H9 (cell line): ENCODE results near the gene SNRNP35. TPM values are rescaled to one million over a fixed set of nuclear protein-coding genes. Genes with fewer than 3 reads are reported as not detected.
"Not testable (repeated sequence)": the region's sequence is repeated elsewhere in the genome, so short reads cannot be mapped to it uniquely, and the experiment has no call there.

ENCODE experiments used
- DNase-seq: peaks from one replicate; pipeline ENCODE4 v3.0.0-alpha.2; 2017
- H2AFZ ChIP-seq: one replicate; pipeline ENCODE4 v1.6.1; 2013; ENCODE audit warnings: mild to moderate bottlenecking, low read length, control low read depth, moderate library complexity
- H2AK5ac ChIP-seq: 2 replicates; pipeline ENCODE4 v1.6.1; 2013; ENCODE audit warnings: low read length, control low read depth, mixed read lengths; ENCODE audit not compliant: insufficient read length
- H2BK120ac ChIP-seq: one replicate; pipeline ENCODE4 v1.6.1; 2013; ENCODE audit warnings: low read depth, mild to moderate bottlenecking, low read length, control low read depth, inconsistent platforms; ENCODE audit not compliant: poor library complexity, severe bottlenecking
- H2BK12ac ChIP-seq: 2 replicates; pipeline ENCODE4 v1.6.1; 2013; ENCODE audit warnings: low read length, control low read depth, mixed read lengths, low read depth; ENCODE audit not compliant: insufficient read length
- H2BK15ac ChIP-seq: 2 replicates; pipeline ENCODE4 v1.6.1; 2013; ENCODE audit warnings: low read depth, low read length, control low read depth
- H2BK20ac ChIP-seq: one replicate; pipeline ENCODE4 v1.6.1; 2013; ENCODE audit warnings: low read depth, mild to moderate bottlenecking, low read length, control low read depth, inconsistent platforms; ENCODE audit not compliant: poor library complexity, severe bottlenecking
- H2BK5ac ChIP-seq: 2 replicates; pipeline ENCODE4 v1.6.1; 2013; ENCODE audit warnings: low read length, control low read depth, mixed read lengths; ENCODE audit not compliant: insufficient read length
- H3K14ac ChIP-seq: 2 replicates; pipeline ENCODE4 v1.6.1; 2013; ENCODE audit warnings: low read length, control low read depth; ENCODE audit not compliant: insufficient read depth
- H3K18ac ChIP-seq: 2 replicates; pipeline ENCODE4 v1.6.1; 2013; ENCODE audit warnings: low read depth, mild to moderate bottlenecking, mixed read lengths, low read length, control low read depth; ENCODE audit not compliant: insufficient read length
- H3K23ac ChIP-seq: 2 replicates; pipeline ENCODE4 v1.6.1; 2013; ENCODE audit warnings: low read length, control low read depth, mixed read lengths, low read depth; ENCODE audit not compliant: insufficient read length
- H3K23me2 ChIP-seq: 2 replicates; pipeline ENCODE4 v1.6.1; 2013; ENCODE audit warnings: low read depth, mild to moderate bottlenecking, mixed read lengths, low read length, control low read depth; ENCODE audit not compliant: insufficient read length, poor library complexity, severe bottlenecking
- H3K27ac ChIP-seq: 2 replicates; pipeline ENCODE4 v1.5.1; 2013; ENCODE audit warnings: low read length, control low read depth, mixed read lengths, low read depth; ENCODE audit not compliant: insufficient read length
- H3K27me3 ChIP-seq: 2 replicates; pipeline ENCODE4 v1.6.1; 2013; ENCODE audit warnings: low read length, control low read depth, inconsistent platforms; ENCODE audit not compliant: insufficient read depth
- H3K4ac ChIP-seq: 2 replicates; pipeline ENCODE4 v1.6.1; 2013; ENCODE audit warnings: low read depth, mild to moderate bottlenecking, control low read depth, inconsistent platforms, low read length, moderate library complexity
- H3K4me1 ChIP-seq: 2 replicates; pipeline ENCODE4 v1.6.1; 2013; ENCODE audit warnings: low read length, control low read depth, inconsistent platforms; ENCODE audit not compliant: insufficient read depth
- H3K4me2 ChIP-seq: 2 replicates; pipeline ENCODE4 v1.6.1; 2013; ENCODE audit warnings: low read length, control low read depth, mixed read lengths; ENCODE audit not compliant: insufficient read length, insufficient read depth
- H3K56ac ChIP-seq: 2 replicates; pipeline ENCODE4 v1.6.1; 2013; ENCODE audit warnings: low read depth, mild to moderate bottlenecking, mixed read lengths, low read length, control low read depth; ENCODE audit not compliant: insufficient read length
- H3K79me1 ChIP-seq: 2 replicates; pipeline ENCODE4 v1.6.1; 2013; ENCODE audit warnings: low read depth, mild to moderate bottlenecking, moderate library complexity, low read length, control low read depth, inconsistent platforms; ENCODE audit not compliant: insufficient read depth, poor library complexity, severe bottlenecking
- H3K79me2 ChIP-seq: 2 replicates; pipeline ENCODE4 v1.6.1; 2013; ENCODE audit warnings: low read length, control low read depth, inconsistent platforms; ENCODE audit not compliant: insufficient read depth
- H3K9ac ChIP-seq: 2 replicates; pipeline ENCODE4 v1.6.1; 2013; ENCODE audit warnings: low read length, control low read depth, mixed read lengths; ENCODE audit not compliant: insufficient read length; ENCODE audit errors: extremely low read depth
- H3K9me3 ChIP-seq: one replicate; pipeline ENCODE4 v1.6.1; 2013; ENCODE audit warnings: low read depth, low read length, inconsistent platforms; ENCODE audit not compliant: control insufficient read depth
- H3T11ph ChIP-seq: one replicate; pipeline ENCODE4 v1.6.1; 2013; ENCODE audit warnings: mild to moderate bottlenecking, low read length, control low read depth, inconsistent platforms
- H4K20me1 ChIP-seq: one replicate; pipeline ENCODE4 v1.6.1; 2013; ENCODE audit not compliant: control insufficient read depth, insufficient read length, insufficient read depth
- H4K5ac ChIP-seq: 2 replicates; pipeline ENCODE4 v1.6.1; 2013; ENCODE audit warnings: low read depth, mild to moderate bottlenecking, mixed read lengths, low read length, control low read depth; ENCODE audit not compliant: insufficient read length
- H4K8ac ChIP-seq: replicated peaks from 2 replicates; pipeline ENCODE4 v1.6.1; 2013; ENCODE audit warnings: low read length, control low read depth, mixed read lengths, low read depth; ENCODE audit not compliant: insufficient read length
- H4K91ac ChIP-seq: 2 replicates; pipeline ENCODE4 v1.6.1; 2013; ENCODE audit warnings: low read depth, mild to moderate bottlenecking, moderate library complexity, mixed read lengths, low read length, control low read depth; ENCODE audit not compliant: insufficient read length
- H3K27ac Mint-ChIP-seq, 3 experiments: 2 replicates in 2 of 3; 3 replicates in 1 of 3; pipeline ENCODE4 v1.8.0; 2020 to 2021; ENCODE audit warnings: mixed read lengths in 3 of 3, mild to moderate bottlenecking in 1 of 3, moderate library complexity in 1 of 3
- H3K27me3 Mint-ChIP-seq: 2 replicates; pipeline ENCODE4 v1.8.0; 2021; ENCODE audit warnings: low read depth, mild to moderate bottlenecking, moderate library complexity, mixed read lengths
- H3K36me3 Mint-ChIP-seq, 3 experiments: 2 replicates in 2 of 3; 3 replicates in 1 of 3; pipeline ENCODE4 v1.8.0; 2020 to 2021; ENCODE audit warnings: low read depth in 3 of 3, mixed read lengths in 3 of 3; ENCODE audit not compliant: insufficient read depth in 1 of 3
- H3K4me1 Mint-ChIP-seq, 2 experiments: 2 replicates each; pipeline ENCODE4 v1.8.0; 2020; ENCODE audit warnings: mixed read lengths in 2 of 2
- H3K4me3 Mint-ChIP-seq, 2 experiments: 2 replicates in 1 of 2; 3 replicates in 1 of 2; pipeline ENCODE4 v1.8.0; 2020 to 2021; ENCODE audit warnings: mild to moderate bottlenecking in 2 of 2, mixed read lengths in 2 of 2, moderate library complexity in 1 of 2
- H3K9me3 Mint-ChIP-seq, 2 experiments: 2 replicates in 1 of 2; 3 replicates in 1 of 2; pipeline ENCODE4 v1.8.0; 2020; ENCODE audit warnings: mild to moderate bottlenecking in 2 of 2, mixed read lengths in 2 of 2, moderate library complexity in 1 of 2
- CTCF ChIP-seq: fragments of 200-600 bp; sonication (generic); conservative IDR thresholded peaks from 3 replicates; pipeline ENCODE4 v1.8.0; 2021; ENCODE audit warnings: antibody characterized with exemption, mild to moderate bottlenecking
- WGBS: extraction: QIAGEN DNeasy Blood & Tissue Kit; methylation state at CpG from one replicate; pipeline ENCODE4 v1.1.7; 2013; ENCODE audit warnings: missing lambda C conversion rate, low lambda C conversion rate, mixed read lengths; ENCODE audit not compliant: insufficient read length; ENCODE audit errors: extremely low coverage; 5-methylcytosine and 5-hydroxymethylcytosine counted together
- total RNA-seq: library from RNA; stranded (reverse); gene quantifications from 2 replicates; pipeline ENCODE4 v1.2.1, GENCODE V29; 2021

SNRNP35 gene
- total RNA-seq, 1 experiment from 2014 or later: 16.3 TPM

DNA sequence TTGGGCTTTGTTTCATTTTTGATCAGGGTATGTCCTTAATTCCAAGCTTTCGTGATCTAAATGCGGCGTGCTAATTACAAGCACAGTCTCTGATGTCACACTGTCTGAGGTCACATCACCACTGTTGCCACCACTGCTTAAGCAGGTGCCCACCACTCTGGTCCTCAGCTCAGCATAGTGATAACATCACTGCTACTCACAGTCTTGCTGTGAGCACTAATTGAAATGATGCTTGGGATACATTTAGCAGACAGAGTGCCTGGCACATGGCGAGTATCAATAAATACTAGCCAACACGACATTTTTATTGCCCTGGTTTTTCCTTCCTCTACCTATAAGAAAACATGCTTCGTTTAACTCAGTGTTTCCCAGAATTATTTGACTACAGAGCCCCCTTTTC lies 29.3 kb upstream of the SNRNP35 start:
- Histone ChIP-seq H3K4me2 (no peak overlapping the region), H3K56ac (no peak overlapping the region), H2AK5ac (no peak overlapping the region), H3K79me1 (no peaks in the 10 kb centered on the region), H3K9ac (no peak overlapping the region), H2BK12ac (no peak overlapping the region), H4K8ac (no peak overlapping the region), H2BK5ac (no peak overlapping the region), H3T11ph (no peak overlapping the region), H3K14ac (no peak overlapping the region), H2BK20ac (no peak overlapping the region), H3K4me1 (no peaks in the 10 kb centered on the region), H4K5ac (no peak overlapping the region), H3K23ac (no peak overlapping the region), H3K79me2 (no peaks in the 10 kb centered on the region), H3K4ac (no peak overlapping the region), H3K27ac (no peak overlapping the region), H2BK15ac (no peak overlapping the region), H3K23me2 (no peaks in the 10 kb centered on the region), H3K27me3 (no peaks in the 10 kb centered on the region), H2AFZ (no peak overlapping the region), H3K18ac (no peak overlapping the region), H2BK120ac (no peak overlapping the region), H3K9me3 (no peaks in the 10 kb centered on the region), H4K20me1 (no peaks in the 10 kb centered on the region), H4K91ac (no peak overlapping the region)
- TF ChIP-seq CTCF: no peak
- Mint-ChIP-seq H3K27ac (no peak overlapping the region), H3K27me3 (peaks cover 1% of the 10 kb centered on the region), H3K36me3 (0 out of 7 replicates have a peak, but pooled peaks cover 0 to 3% (median 0%) of the 10 kb centered on the region in 3 experiments), H3K4me3 (no peak overlapping the region), H3K4me1 (no peaks in the 10 kb centered on the region), H3K9me3 (peaks cover 5 to 8% of the 10 kb centered on the region in 2 experiments)
- DNase-seq: no peak
- no CpG with 5 or more reads among the region's 6 CpGs for WGBS

GRCh38 chr12:123429101-123429500 lies 28.8 kb upstream of the SNRNP35 start:
- H2BK20ac ChIP-seq, H3K27ac Mint-ChIP-seq, H3K27me3 ChIP-seq: not testable (repeated sequence)

More at GRCh38 chr12:123429101-123429500, 28.8 kb upstream of the SNRNP35 start:
- H3K9me3 ChIP-seq, DNase-seq, H3K56ac ChIP-seq, H4K8ac ChIP-seq, H3K23ac ChIP-seq, H2AK5ac ChIP-seq, H3K4me1 Mint-ChIP-seq, H3K4ac ChIP-seq, H3K4me2 ChIP-seq, H3K14ac ChIP-seq, H3K18ac ChIP-seq, H3K27me3 Mint-ChIP-seq, H3K9me3 Mint-ChIP-seq, H3K4me3 Mint-ChIP-seq, H3K4me1 ChIP-seq, H2BK5ac ChIP-seq, H4K5ac ChIP-seq, H3K27ac ChIP-seq, H4K91ac ChIP-seq, H3K9ac ChIP-seq, H4K20me1 ChIP-seq, H2AFZ ChIP-seq, H3K36me3 Mint-ChIP-seq, H3K23me2 ChIP-seq, H3T11ph ChIP-seq, H2BK12ac ChIP-seq, H3K79me1 ChIP-seq, H2BK15ac ChIP-seq, H3K79me2 ChIP-seq, H2BK120ac ChIP-seq: not testable (repeated sequence)
- WGBS: no CpG with 5 or more reads among the region's 8 CpGs
